Gastrocnemius medialis (tissue), 4 donors: ENCODE data around the gene TMEM272.

Source experiments
- POLR2A ChIP-seq, 2 donors: fragments of 450-650 bp; IDR thresholded peaks; one replicate each; pipeline ENCODE4 v1.6.1; 2017; ENCODE audit warnings: antibody characterized with exemption in 2 of 2, mild to moderate bottlenecking in 2 of 2, moderate library complexity in 2 of 2
- TF ChIP-seq, protein P1 (sequence below), 5 experiments: fragments of 450-650 bp in 3 of 5; fragments of 200-600 bp in 2 of 5; sonication (generic) in 2 of 5; IDR thresholded peaks in 4 of 5; conservative IDR thresholded peaks in 1 of 5; 1 replicate in 4 of 5; 2 replicates in 1 of 5; pipeline ENCODE4 v1.5.1; 2016 to 2019; ENCODE audit warnings: antibody characterized with exemption in 5 of 5, mild to moderate bottlenecking in 3 of 5, moderate library complexity in 3 of 5

DNA sequence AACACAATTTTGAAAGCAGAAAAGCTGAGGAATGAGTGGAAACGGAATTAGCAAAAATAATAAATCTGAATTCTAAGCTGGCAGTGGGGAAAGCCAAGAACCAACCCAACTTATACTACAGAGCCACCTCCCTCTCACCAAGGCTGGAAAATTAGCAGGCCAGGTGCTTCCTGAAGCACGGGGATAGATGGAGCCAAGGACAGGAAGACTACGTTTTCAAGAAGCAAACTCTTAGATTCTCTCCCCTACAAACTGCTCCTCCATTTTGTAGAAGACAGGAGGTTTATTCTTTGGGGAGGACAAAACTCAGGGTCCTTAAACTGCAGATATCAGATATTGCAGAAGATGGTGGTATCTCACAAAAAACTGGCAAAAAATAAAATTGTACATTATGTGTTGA is 25.6 kb upstream of the TMEM272 start:
- TF ChIP-seq, protein P1, sequence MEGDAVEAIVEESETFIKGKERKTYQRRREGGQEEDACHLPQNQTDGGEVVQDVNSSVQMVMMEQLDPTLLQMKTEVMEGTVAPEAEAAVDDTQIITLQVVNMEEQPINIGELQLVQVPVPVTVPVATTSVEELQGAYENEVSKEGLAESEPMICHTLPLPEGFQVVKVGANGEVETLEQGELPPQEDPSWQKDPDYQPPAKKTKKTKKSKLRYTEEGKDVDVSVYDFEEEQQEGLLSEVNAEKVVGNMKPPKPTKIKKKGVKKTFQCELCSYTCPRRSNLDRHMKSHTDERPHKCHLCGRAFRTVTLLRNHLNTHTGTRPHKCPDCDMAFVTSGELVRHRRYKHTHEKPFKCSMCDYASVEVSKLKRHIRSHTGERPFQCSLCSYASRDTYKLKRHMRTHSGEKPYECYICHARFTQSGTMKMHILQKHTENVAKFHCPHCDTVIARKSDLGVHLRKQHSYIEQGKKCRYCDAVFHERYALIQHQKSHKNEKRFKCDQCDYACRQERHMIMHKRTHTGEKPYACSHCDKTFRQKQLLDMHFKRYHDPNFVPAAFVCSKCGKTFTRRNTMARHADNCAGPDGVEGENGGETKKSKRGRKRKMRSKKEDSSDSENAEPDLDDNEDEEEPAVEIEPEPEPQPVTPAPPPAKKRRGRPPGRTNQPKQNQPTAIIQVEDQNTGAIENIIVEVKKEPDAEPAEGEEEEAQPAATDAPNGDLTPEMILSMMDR (IDR thresholded peaks at IDR 0.05 in 4 of 5, conservative IDR thresholded peaks at IDR 0.05 in 1 of 5): no peak
- TF ChIP-seq POLR2A (IDR thresholded peaks at IDR 0.05): no peak
